NCI-H526 (cell line): ENCODE data around the gene MPP2.

ENCODE experiments used
- DNase-seq, 2 experiments: peaks; one replicate each; lab custom pipeline; 2025; lab: John Stamatoyannopoulos, UW

MPP2 gene

GRCh38 chr17:43846963-43847371 lies 60.4 kb downstream of the MPP2 start, which contains the start of gene CD300LG:
CD300LG (plus strand) TSS chr17:43847176; CDS start chr17:43847217, 41 bp downstream.
- DNase-seq: no peak

DNA sequence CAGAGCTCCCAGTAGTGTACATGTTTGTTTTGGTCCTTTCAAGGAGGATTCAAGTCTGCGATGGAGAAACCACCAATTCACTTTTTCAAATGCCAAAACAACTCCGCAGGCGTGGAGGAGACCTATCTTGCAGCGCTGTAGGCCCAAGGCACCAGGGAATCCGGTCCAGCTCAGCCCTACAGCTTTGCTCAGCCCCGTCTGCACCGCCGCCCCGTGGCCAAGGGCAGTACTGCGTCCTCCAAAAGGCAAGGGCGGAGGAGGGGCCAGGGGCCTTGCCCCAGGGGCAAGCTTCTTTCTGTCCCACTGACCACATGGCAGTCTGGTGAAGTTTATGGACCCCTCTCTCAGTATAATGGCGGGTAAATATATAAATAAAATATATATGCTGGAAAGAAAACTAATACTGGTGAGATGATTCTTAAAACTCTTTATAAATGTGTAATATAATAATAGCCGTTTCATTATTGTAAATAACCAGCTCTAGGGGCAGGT lies 61.1 kb downstream of the MPP2 start:
- peak; percentile 37 to 85 for DNase-seq

DNA sequence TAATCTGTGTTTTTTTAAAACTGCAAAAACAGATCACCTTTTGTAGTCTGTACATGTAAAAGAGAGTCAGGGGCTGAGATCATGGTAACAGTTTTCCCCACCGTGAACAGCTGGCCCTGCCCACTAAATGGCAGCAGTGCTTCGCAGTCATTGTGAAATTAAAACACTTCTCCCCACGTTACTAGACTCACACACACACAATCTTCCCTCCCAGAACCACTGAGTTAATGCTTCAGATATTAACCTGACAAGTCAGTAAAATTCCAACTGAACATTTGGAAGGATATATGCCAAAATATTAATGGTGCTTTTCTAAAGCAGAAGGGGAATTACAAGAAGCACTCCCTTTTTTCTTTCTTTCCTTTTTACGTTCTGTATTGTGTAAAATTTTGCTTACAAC lies 61.6 kb downstream of the MPP2 start:
- no peak for DNase-seq

- DNase-seq: no peak
These were observed 63.1 kb downstream of the MPP2 start for GRCh38 chr17:43844241-43844640.

- DNase-seq: no peak
These were observed 64.4 kb downstream of the MPP2 start for GRCh38 chr17:43842975-43843325.

DNA sequence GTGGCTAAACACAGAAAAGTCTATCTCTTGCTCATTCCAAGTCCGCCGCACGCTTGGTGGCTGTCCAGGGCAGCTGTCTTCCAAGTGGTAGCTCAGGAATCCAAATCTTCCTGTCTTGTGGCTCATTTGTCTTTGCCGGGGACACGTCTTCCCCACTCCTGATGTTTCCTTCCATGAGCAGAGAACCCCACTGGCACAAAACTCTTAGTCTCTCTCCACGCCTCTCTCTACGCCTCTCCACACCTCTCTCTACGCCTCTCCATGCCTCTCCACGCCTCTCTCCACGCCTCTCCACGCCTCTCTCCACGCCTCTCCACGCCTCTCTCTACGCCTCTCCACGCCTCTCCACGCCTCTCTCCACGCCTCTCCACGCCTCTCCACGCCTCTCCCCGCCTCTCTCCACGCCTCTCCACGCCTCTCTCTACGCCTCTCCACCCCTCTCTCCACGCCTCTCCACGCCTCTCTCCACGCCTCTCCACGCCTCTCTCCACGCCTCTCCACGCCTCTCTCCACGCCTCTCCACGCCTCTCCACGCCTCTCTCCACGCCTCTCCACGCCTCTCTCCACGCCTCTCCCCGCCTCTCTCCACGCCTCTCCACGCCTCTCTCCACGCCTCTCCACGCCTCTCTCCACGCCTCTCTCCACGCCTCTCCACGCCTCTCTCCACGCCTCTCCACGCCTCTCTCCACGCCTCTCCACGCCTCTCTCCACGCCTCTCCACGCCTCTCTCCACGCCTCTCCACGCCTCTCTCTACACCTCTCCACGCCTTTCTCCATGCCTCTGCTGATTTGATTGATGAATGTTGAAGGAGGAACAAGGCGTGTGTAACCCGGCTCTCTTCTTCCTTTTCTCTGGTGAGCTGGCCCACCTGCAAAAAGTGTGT lies 65.0 kb downstream of the MPP2 start:
- peak in 1 of 2 experiments; percentile 38 for DNase-seq

DNA sequence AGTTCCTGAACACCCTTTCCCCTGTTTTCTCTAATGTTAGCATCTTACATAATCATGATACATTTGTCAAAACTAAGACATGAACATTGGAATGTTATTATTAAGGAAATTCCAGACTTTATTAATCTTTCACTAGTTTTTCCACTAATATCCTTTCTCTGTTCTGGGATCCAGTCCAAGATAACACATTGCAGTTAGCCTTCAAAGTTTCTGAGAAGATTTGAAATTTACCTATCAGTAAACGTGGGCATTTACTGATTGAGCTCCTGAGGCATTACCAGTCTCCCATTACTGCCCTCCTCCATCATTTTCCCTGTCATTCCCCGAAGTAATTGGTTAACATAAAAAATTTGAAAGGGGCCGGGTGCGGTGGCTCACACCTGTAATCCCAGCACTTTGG lies 66.1 kb downstream of the MPP2 start:
- DNase-seq: no peak

DNA sequence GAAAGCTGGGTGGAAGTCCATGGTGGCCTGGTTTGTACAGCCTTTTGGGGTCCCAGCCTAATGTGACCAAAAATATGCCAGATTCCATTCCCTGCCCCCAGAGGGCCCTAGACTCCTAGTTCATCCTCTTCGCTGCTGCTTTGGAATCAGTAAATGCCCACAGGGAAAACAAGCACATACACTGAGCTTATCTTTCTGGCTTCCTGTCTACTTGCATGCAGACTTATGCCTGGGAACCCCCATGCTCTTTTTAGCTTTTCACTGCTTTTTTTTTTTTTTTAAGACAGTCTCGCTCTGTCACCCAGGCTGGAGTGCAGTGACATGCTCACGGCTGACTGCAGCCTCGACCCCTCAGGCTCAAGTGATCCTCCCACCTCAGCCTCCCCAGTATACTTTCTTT lies 66.5 kb downstream of the MPP2 start:
- no peak for DNase-seq

GRCh38 chr17:43839670-43840108 lies 67.6 kb downstream of the MPP2 start:
- peak; percentile 30 to 52 for DNase-seq

- no peak for DNase-seq
These were observed 73.2 kb downstream of the MPP2 start for GRCh38 chr17:43834106-43834505.

- peak; percentile 11 to 78 for DNase-seq
These were observed 74.1 kb downstream of the MPP2 start, which contains the start of gene MPP3 for GRCh38 chr17:43832976-43833829. MPP3 (minus strand) TSS chr17:43833146; CDS start chr17:43831906, 1,240 bp downstream.

DNA sequence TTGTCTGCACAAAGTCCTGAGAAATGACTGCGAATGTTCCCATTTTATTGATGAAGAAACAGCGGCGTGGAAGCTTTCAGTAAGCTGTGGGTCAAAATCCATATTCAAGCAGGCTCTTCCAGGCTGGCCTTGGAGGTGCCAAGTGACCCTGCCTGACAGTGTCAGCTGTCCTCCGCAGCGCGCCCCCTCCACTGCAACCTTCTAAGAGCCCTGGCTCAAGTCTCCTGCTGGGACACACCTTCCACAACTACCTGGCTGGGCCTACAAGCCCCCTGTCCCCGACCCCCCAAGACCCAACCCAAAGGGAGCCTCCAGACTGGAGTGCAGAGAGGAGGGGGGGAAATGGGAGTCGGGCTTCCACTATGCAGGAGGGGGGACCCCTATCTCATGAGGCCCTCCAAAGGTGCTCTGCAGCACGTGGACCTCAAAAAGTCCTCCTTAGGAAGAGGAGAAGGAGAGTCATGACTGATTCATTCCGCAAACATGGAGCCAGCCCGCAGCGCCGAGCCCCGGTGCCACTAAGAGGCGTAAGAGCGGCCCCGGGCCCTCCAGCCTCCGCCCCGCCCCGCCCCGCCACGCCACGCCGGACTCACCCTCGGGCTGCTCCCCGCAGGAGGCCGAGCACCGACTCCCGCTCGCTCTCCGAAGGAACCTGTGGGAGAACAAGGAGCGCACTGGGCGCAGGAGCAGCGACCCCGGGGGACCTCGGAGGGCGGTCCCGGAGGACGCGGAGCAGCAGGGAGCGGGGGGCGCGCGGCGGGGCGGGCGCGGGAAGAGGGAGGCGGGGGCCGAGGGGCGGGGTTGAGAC lies 75.0 kb downstream of the MPP2 start:
- peak in 1 of 2 experiments; percentile 45 for DNase-seq

GRCh38 chr17:43831633-43832032 lies 75.7 kb downstream of the MPP2 start:
- DNase-seq: no peak

- peak; percentile 72 to 83 for DNase-seq
These were observed 76.7 kb downstream of the MPP2 start for GRCh38 chr17:43830510-43831140.

GRCh38 chr17:43829738-43830137 lies 77.6 kb downstream of the MPP2 start:
- no peak for DNase-seq

DNA sequence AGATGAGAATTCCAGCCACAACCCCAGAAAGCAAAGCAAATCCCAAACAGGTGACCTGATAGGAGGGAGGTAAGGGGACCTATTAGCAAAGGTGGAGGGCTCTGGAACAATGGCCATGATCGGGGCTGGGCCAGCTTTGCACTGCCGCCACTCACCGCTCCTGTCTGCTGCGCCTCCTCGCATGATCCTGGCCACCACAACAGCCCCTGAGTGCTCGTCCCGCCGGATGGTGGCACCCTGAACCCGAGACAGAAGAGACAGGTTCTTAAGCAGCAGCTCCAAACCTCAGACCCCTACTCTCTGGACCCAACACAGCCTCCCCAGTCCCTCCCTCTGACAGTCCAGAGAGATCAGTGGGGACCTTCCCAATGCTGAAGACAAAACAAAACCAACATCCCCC lies 79.7 kb downstream of the MPP2 start:
- no peak for DNase-seq

GRCh38 chr17:43826206-43826605 lies 81.1 kb downstream of the MPP2 start:
- no peak for DNase-seq

GRCh38 chr17:43825567-43825966 lies 81.8 kb downstream of the MPP2 start:
- DNase-seq: no peak
